Fibroblast of skin of left biceps (primary cell): ENCODE results near the gene MDFIC.

Experiments
- DNase-seq, 2 experiments: peaks; one replicate each; pipeline ENCODE4 v3.0.0-alpha.2; 2013; ENCODE audit warnings: low read depth in 2 of 2

The MDFIC gene

GRCh38 chr7:114952296-114952695, 30.4 kb downstream of the MDFIC start:
- DNase-seq = no peak

GRCh38 chr7:114953724-114954123, 31.8 kb downstream of the MDFIC start:
- no peak for DNase-seq

GRCh38 chr7:114956702-114957101, 34.8 kb downstream of the MDFIC start:
- DNase-seq = no peak

DNA sequence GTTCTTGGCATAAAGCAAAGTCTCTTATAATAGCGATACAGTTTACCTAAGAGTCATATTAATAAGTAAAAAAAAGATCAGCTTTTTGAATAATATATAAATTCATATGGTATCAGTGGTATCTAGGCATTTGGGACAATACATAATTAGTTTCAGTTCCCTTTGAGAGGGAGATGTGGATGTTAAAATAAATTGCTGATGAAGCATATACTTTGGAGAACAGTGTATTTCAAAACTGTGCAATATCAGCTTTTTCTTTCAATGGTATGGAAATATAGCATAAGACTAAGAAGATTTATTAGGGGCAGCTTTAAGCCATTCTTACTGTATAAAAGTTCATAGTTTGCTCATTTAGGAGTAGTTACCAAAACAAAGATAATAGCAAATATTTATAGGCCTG, 35.5 kb downstream of the MDFIC start:
- DNase-seq = no peak

- DNase-seq = no peak
Measured at GRCh38 chr7:114959931-114960330, 38.0 kb downstream of the MDFIC start.

- DNase-seq = no peak
Measured at GRCh38 chr7:114962441-114962840, 40.5 kb downstream of the MDFIC start.

- DNase-seq = no peak
Measured at GRCh38 chr7:114966156-114966555, 44.3 kb downstream of the MDFIC start.

- DNase-seq = no peak
Measured at GRCh38 chr7:114969096-114969495, 47.2 kb downstream of the MDFIC start.

DNA sequence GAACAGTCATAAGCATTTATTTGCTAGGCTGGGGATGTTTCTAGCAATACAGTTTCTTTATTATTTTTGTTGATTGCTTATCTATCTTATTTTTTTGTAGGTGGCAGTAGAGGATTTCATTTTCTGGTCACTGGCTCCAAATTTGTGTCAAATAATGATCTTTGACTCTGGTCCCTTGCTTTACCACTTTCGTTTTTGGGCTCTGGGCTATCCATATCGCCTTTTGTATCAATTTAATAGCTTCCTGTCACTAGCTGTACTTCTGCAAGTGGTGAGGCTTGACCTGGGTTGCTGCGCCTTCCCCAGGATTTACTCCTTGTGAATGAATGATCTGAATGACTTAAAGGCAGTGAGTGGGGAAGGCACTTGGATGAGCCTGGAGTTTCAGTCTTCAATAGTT, 48.4 kb downstream of the MDFIC start:
- DNase-seq = no peak

DNA sequence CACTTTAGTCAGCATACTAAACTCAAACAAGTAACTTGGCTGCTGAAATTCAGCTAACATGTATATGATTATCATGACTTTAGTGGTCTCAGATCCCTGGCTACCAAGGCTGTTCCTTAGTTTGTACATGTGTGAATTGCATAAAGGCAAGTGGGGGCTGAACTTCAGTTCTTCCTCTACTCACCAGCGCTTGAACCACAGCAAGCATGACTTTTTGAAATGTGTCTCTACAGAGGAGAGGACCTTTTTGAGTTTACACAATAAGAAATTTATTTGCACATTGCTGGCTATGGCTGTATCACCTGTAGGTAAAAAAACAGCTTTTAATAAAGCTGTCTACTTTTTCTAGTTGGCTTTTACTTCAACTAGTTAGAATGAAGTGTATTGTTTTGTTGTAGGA, 48.8 kb downstream of the MDFIC start:
- no peak for DNase-seq

- no peak for DNase-seq
Measured at GRCh38 chr7:114972567-114972966, 50.7 kb downstream of the MDFIC start.

GRCh38 chr7:114973147-114973546, 51.3 kb downstream of the MDFIC start:
- peak in 1 of 2 experiments; percentile 23 for DNase-seq

- no peak for DNase-seq
Measured at GRCh38 chr7:114975401-114975800, 53.5 kb downstream of the MDFIC start.

GRCh38 chr7:114976666-114977065, 54.8 kb downstream of the MDFIC start:
- DNase-seq = no peak

- no peak for DNase-seq
Measured at GRCh38 chr7:114977277-114977676, 55.4 kb downstream of the MDFIC start.

- no peak for DNase-seq
Measured at GRCh38 chr7:114979388-114979787, 57.5 kb downstream of the MDFIC start.

DNA sequence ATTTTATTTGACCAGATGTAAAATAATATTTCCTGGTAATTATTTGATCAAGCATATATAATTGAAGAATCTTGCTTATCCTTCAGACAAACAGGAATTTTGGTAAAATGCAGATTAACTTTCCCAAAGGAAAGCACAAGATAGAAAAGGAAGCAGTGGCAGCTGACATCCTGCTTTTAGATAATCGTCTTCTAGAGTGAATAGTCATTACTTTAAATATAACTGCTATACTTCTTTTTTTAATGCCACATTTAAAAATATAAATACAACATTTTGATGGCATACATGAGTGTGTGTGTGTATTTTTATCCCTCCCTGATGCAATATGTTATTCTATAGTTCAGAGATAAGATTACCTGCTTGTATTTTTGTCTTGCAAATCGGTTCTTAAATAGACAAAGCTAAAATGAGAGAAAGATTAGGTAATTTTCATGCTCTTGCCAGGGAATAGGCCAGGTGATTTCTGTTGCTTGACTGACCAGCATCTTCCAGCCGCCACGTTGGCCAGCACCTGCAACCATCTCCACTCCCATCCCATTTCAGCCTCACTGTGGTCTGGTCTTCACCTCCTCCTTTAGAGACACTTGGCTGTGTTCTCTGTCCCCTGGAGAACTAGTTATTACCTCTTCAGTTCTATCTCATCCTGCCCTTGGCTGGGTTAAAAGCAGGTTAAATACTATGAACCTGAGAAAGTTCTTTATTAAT, 58.1 kb downstream of the MDFIC start:
- DNase-seq = no peak

- no peak for DNase-seq
Measured at GRCh38 chr7:114981323-114981722, 59.4 kb downstream of the MDFIC start.

DNA sequence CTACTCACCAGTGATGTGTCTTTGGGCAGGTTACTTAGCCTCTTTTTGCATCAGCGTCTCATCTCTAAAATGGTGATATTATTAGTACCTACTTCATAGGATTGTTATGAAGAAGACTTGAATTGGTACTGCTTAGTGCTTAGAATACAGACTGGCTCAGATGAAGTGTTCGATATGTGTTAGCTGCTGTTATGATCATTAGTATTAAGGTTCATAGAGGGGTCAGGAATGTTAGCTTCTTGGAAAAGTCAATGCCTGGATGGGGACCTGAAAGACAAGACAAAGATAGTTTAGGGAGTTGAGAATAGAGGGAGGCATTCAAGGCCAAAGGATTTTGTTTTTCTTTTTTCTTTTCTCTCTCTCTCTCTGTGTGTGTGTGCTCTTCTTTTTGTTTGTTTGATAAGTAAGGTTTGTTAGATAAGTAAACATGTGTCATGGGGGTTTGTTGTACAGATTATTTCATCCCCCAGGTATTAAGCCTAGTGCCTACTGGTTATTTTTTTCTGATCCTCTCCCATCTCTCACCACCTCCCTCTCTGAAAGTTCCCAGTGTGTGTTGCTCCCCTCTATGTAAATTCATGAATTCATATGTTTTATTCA, 63.3 kb downstream of the MDFIC start:
- no peak for DNase-seq

- no peak for DNase-seq
Measured at GRCh38 chr7:114986190-114987180, 64.6 kb downstream of the MDFIC start.

DNA sequence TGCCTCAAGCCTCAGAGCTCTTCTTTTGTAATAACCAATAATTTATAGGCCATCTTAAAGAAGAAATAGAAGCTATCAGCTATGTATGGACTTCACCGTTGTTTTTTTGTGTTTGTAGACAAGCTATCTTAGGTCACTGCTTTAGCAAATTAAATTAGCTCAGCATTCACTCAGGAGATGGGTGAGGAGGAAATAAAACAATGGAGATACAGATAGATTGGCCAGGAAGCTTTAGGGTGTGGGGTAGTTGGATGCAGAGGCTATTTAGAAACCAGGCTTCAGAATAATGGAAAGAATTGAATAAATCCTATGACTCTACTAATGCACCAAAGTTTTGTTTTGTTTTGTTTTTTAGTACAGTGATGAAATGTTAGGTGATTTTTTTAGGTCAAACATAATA, 66.1 kb downstream of the MDFIC start:
- DNase-seq = no peak

DNA sequence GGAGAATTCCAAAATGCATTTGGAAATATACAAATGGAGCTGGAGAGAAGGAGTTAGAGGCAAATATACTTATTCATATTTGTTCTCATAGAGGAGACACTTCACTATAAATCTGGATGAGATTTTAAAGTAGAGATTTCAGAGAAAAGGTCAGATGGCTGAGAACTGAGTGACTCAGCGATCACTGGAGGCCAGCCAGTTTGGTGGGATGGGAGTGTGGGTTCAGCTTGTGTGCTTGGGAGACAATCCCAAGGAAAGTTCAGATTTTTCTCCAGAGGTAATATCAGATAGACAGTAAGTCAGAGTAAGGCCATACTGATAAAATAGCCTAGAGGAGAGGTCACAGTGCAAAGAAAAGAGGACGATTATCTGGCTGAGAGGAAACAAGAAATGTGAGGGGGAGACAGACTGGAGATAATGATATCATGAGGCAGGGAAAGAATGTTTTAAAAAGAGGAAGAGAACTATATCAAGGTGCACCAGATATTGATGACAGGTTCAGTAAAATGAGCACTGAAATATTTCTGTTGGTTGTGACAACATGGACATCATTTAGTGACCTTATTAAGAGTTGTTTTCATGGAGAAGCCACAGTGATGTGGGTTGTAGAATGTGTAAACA, 67.0 kb downstream of the MDFIC start:
- peak; percentile 53 to 55 for DNase-seq
